Endothelial cell of umbilical vein (primary cell): ENCODE results near the gene ZDHHC11B. TPM values are rescaled to one million over a fixed set of nuclear protein-coding genes. Genes with fewer than 3 reads are reported as not detected.

ENCODE experiments used
- BruUV-seq: library from RNA; stranded (reverse); fragments of 400-500 nt; replicated peaks from 2 replicates; lab custom pipeline; 2021; lab: Mats Ljungman, UMichigan
- CTCF ChIA-PET: fragments of 300-600, 350-600 bp; sonication (Branson Sonifier 250); formaldehyde crosslinking; loops from one replicate; lab custom pipeline; 2021; ENCODE audit warnings: antibody characterized with exemption, inconsistent platforms; lab: Charles Lee
- POLR2A ChIA-PET: fragments of 300-600, 350-600 bp; sonication (Branson Sonifier 250); formaldehyde crosslinking; loops from one replicate; lab custom pipeline; 2021; ENCODE audit warnings: antibody characterized with exemption, inconsistent platforms; lab: Charles Lee
- DNase-seq: peaks from one replicate; pipeline ENCODE4 v3.0.0-alpha.2; 2011; ENCODE audit warnings: low read depth, low spot score
- FAIRE-seq: peaks from 2 replicates; lab custom pipeline; 2011; peaks lifted over from hg19 to GRCh38; lab: Jason Lieb, UNC
- H2AFZ ChIP-seq: 2 replicates; pipeline ENCODE4 v1.6.0; 2012; ENCODE audit warnings: low read depth, low read length, control low read depth, inconsistent platforms
- H3K27ac ChIP-seq: 2 replicates; pipeline ENCODE4 v1.5.1; 2011; ENCODE audit warnings: low read depth, mild to moderate bottlenecking, control low read depth, low read length, moderate library complexity; ENCODE audit not compliant: insufficient read depth
- H3K27me3 ChIP-seq, 2 experiments: 2 replicates each; pipeline versions ENCODE4 v1.6.0 to v1.6.1; 2011; ENCODE audit warnings: low read length in 2 of 2, mixed read lengths in 1 of 2; ENCODE audit not compliant: control insufficient read depth in 2 of 2, insufficient read depth in 2 of 2
- H3K36me3 ChIP-seq, 2 experiments: 2 replicates in 1 of 2; 3 replicates in 1 of 2; pipeline ENCODE4 v1.5.1; 2011; ENCODE audit warnings: low read length in 2 of 2, mild to moderate bottlenecking in 1 of 2, moderate library complexity in 1 of 2; ENCODE audit not compliant: control insufficient read depth in 2 of 2, insufficient read depth in 2 of 2; ENCODE audit errors: extremely low read depth in 1 of 2
- H3K4me1 ChIP-seq: 3 replicates; pipeline ENCODE4 v1.5.1; 2011; ENCODE audit warnings: mild to moderate bottlenecking, low read length; ENCODE audit not compliant: control insufficient read depth, insufficient read depth; ENCODE audit errors: extremely low read depth
- H3K4me2 ChIP-seq: 2 replicates; pipeline ENCODE4 v1.6.1; 2011; ENCODE audit warnings: low read length, control low read depth, mixed read lengths; ENCODE audit not compliant: insufficient read depth
- H3K4me3 ChIP-seq, 3 experiments: fragments of 200-600 bp in 1 of 3; sonication (generic), shearing (Covaris generic) in 1 of 3; replicated peaks in 1 of 3; 2 replicates each; pipeline ENCODE4 v1.5.1; 2011 to 2016; ENCODE audit warnings: control low read depth in 3 of 3, low read length in 3 of 3, mild to moderate bottlenecking in 2 of 3, inconsistent platforms in 1 of 3, low read depth in 1 of 3, moderate library complexity in 1 of 3; ENCODE audit not compliant: insufficient read depth in 1 of 3
- H3K79me2 ChIP-seq: 2 replicates; pipeline ENCODE4 v1.6.0; 2012; ENCODE audit warnings: low read length, inconsistent platforms; ENCODE audit not compliant: control insufficient read depth, insufficient read depth
- H3K9ac ChIP-seq: replicated peaks from 2 replicates; pipeline ENCODE3; 2011; ENCODE audit warnings: low read length, control low read depth; ENCODE audit not compliant: insufficient read depth; ENCODE audit errors: extremely low read depth
- H3K9me1 ChIP-seq: replicated peaks from 3 replicates; pipeline ENCODE4 v1.6.0; 2011; ENCODE audit warnings: mild to moderate bottlenecking, low read length; ENCODE audit not compliant: control insufficient read depth, insufficient read depth; ENCODE audit errors: extremely low read depth
- H3K9me3 ChIP-seq: replicated peaks from 2 replicates; pipeline ENCODE4 v1.5.1; 2012; ENCODE audit warnings: low read length, inconsistent platforms; ENCODE audit not compliant: control insufficient read depth, insufficient read depth
- H4K20me1 ChIP-seq: replicated peaks from 2 replicates; pipeline ENCODE3; 2011; ENCODE audit warnings: mild to moderate bottlenecking, low read length; ENCODE audit not compliant: control insufficient read depth, insufficient read depth; ENCODE audit errors: extremely low read depth
- CTCF ChIP-seq, 2 donors: IDR thresholded peaks; 1 replicate in 1 of 2; 2 replicates in 1 of 2; pipeline ENCODE4 v1.5.1; 2011; ENCODE audit warnings: low read length in 2 of 2, mild to moderate bottlenecking in 2 of 2, moderate library complexity in 2 of 2, control low read depth in 1 of 2, inconsistent platforms in 1 of 2, low read depth in 1 of 2; ENCODE audit not compliant: insufficient read depth in 1 of 2; ENCODE audit errors: extremely low read depth in 1 of 2
- EZH2 ChIP-seq: IDR thresholded peaks from 2 replicates; pipeline ENCODE4 v1.6.1; 2012; ENCODE audit warnings: borderline replicate concordance, low read depth, mild to moderate bottlenecking, moderate library complexity, low read length, inconsistent platforms; ENCODE audit not compliant: severe bottlenecking
- FOS ChIP-seq: IDR thresholded peaks from 2 replicates; pipeline ENCODE4 v1.6.1; 2011; ENCODE audit warnings: mild to moderate bottlenecking, low read length, moderate library complexity, borderline replicate concordance; ENCODE audit not compliant: insufficient read depth
- GATA2 ChIP-seq: IDR thresholded peaks from 2 replicates; pipeline ENCODE4 v1.7.0; 2011; ENCODE audit warnings: low read depth, mild to moderate bottlenecking, moderate library complexity, mixed read lengths, low read length; ENCODE audit not compliant: insufficient read length, insufficient read depth
- JUN ChIP-seq: IDR thresholded peaks from 2 replicates; pipeline ENCODE4 v1.6.1; 2011; ENCODE audit warnings: borderline replicate concordance, low read depth; ENCODE audit not compliant: insufficient read length, insufficient read depth
- MYC ChIP-seq: IDR thresholded peaks from one replicate; pipeline ENCODE4 v1.6.1; 2011; ENCODE audit warnings: mild to moderate bottlenecking, low read depth, low read length
- POLR2A ChIP-seq: IDR thresholded peaks from 2 replicates; pipeline ENCODE4 v1.6.1; 2012; ENCODE audit warnings: low read depth, mild to moderate bottlenecking, control low read depth, low read length
- POLR2AphosphoS5 ChIP-seq: IDR thresholded peaks from 2 replicates; pipeline ENCODE4 v1.6.1; 2012; ENCODE audit warnings: low read depth, mild to moderate bottlenecking, control low read depth, low read length, moderate library complexity; ENCODE audit not compliant: insufficient read depth
- dilution Hi-C: fragments of 300-500 bp; cut with MboI; formaldehyde crosslinking; loops from one replicate; pipeline ENCODE4 v1.15.0; 2019; ENCODE audit warnings: low sequenced_read_pairs; ENCODE audit not compliant: extremely low pct_ligation_motif_present
- intact Hi-C: fragments of 100-400 bp; cut with micrococcal nuclease; formaldehyde crosslinking; loops from one replicate; pipeline ENCODE4 v1.10.0; 2022
- polyA plus RNA-seq, 4 experiments: library from polyadenylated mRNA; depleted of rRNA in 3 of 4; stranded (reverse) in 3 of 4; unstranded in 1 of 4; fragments of >200 nt; gene quantifications; 2 replicates each; pipeline versions ENCODE4 v1.2.1 to v1.2.3, GENCODE V29; 2011 to 2012; ENCODE audit warnings: missing spikeins in 1 of 4
- total RNA-seq: library from RNA; stranded (reverse); gene quantifications from 2 replicates; pipeline ENCODE4 v1.2.3, GENCODE V29; 2021
- TF ChIP-seq, protein P1 (sequence below): IDR thresholded peaks from 2 replicates; pipeline ENCODE4 v1.6.1; 2011; ENCODE audit not compliant: insufficient read depth, insufficient read length

Gene ZDHHC11B
- total and polyA plus RNA-seq, 2 donors (not counting 3 experiments of a cell fraction or from before 2014, with no cell fraction given) = not detected

- Histone ChIP-seq H4K20me1 (no peaks in the 10 kb centered on the region), H3K9me1 (no peaks in the 10 kb centered on the region), H3K4me2 (no peak overlapping the region), H3K9me3 (no peaks in the 10 kb centered on the region), H3K36me3 (no peaks in the 10 kb centered on the region), H3K9ac (no peak overlapping the region), H3K4me1 (no peaks in the 10 kb centered on the region), H3K27me3 (no peaks in the 10 kb centered on the region), H3K27ac (no peak overlapping the region), H3K4me3 (no peak overlapping the region), H2AFZ (no peak overlapping the region), H3K79me2 (no peaks in the 10 kb centered on the region)
- ChIA-PET POLR2A (no interaction called here), CTCF (no interaction called here)
- no TSS peak for BruUV-seq
- no peak for FAIRE-seq
- intact Hi-C loops (no loop called here), dilution Hi-C loops (no loop called here)
- DNase-seq = no peak
- TF ChIP-seq FOS (no peak), CTCF (IDR thresholded peaks at IDR 0.05; ENCODE audit: extremely low read depth in 1 of 2, insufficient read depth in 1 of 2, low read depth in 1 of 2, low read length in 2 of 2) (no peak), EZH2 (no peak), JUN (no peak), POLR2A (no peak), GATA2 (no peak), MYC (no peak), POLR2AphosphoS5 (no peak)
- TF ChIP-seq, protein P1, sequence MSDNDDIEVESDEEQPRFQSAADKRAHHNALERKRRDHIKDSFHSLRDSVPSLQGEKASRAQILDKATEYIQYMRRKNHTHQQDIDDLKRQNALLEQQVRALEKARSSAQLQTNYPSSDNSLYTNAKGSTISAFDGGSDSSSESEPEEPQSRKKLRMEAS = no peak
Measured at GRCh38 chr5:760363-761058, 24.0 kb downstream of the ZDHHC11B start.
